ENCODE measurements around the gene CLSTN3.

Gene CLSTN3

DNA sequence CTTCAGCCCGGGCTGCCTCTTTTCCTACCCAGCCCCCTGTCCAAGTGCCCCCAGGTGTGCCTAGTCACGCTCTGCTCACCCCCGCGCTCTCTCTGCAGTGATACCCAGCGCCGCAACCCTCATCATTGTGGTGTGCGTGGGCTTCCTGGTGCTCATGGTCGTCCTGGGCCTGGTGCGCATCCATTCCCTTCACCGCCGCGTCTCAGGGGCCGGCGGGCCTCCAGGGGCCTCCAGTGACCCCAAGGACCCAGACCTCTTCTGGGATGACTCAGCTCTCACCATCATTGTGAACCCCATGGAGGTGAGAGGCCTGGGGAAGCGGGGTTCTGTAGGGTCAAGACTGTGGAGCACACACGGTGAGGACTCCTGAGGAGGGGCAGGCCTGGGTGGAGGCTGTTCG is 27.2 kb downstream of the CLSTN3 start:
- TF ChIP-seq CTCF (IDR thresholded peaks at IDR 0.05; ENCODE audit: extremely low read depth, insufficient read depth, missing control alignments) = no peak
- in situ Hi-C loops (cut with MboI; ENCODE audit: low pct_unique_long_range_greater_than_20kb, low sequenced_read_pairs, unreplicated experiment) = no loop called here

DNA sequence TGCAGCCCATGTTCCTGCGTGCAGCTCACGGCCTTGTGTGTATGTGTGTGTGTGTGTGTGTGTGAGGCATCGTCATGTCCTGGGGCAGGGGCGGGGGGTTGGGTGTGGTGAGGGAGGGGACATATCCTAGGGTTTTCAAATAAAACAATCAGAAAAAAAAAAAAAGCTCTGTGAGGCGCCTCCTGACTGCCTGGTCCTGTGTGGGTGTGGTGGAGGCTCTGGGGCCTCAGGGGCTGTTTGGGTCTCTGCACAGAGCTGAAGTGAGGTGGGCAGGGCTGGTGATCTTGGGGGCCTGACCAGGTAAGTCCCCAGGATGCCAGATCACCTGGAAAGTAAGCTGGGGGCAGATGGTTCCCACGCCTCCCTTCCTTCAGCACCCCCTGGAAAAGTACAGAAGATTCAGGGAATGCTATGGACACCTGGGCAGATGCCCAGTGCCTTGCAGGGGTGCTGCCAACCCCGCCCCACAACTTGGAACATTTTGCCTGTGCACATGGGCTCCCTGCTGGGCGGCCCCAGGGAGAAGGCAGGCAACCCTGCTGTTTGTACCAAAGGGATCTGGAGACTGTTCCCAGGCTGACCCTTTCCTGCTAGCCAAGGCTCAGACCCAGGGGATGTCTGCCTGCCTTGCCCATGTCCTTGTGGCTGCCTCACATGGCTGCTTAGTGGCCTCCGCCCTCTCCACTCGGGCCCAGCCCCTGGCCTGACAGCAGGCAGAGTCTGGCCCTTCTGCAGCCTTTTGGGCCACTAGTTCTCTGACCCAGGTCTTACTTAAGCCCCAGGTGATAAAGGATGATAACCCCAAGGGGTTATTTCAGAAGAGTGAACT is 28.8 kb downstream of the CLSTN3 start:
- in situ Hi-C loops (cut with MboI; ENCODE audit: low pct_unique_long_range_greater_than_20kb, low sequenced_read_pairs, unreplicated experiment) = no loop called here
- DNase-seq (ENCODE audit: low spot score) = peak; percentile 9
- no peak for TF ChIP-seq CTCF (IDR thresholded peaks at IDR 0.05; ENCODE audit: extremely low read depth, insufficient read depth, missing control alignments)

More for the DNA sequence above, 27.2 kb downstream of the CLSTN3 start:
- no peak for DNase-seq (ENCODE audit: low spot score)

DNA sequence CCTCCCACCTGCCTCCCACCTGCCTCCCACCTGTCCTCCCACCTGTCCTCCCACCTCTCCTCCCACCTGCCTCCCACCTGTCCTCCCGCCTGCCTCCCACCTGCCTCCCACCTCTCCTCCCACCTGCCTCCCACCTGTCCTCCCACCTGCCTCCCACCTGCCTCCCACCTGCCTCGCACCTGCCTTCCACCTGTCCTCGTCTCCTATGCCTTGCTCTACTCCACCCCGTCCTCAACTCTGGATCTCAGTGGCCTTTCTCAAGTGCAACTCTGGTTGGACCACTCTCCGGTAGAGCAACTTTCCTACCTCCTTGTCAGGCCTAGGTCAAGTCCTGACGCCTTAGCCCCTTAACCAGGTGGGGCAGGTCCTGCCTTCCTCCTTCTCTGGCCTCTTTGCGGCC is 30.0 kb downstream of the CLSTN3 start:
- peak; percentile 8 for DNase-seq (ENCODE audit: low spot score)
- TF ChIP-seq CTCF (IDR thresholded peaks at IDR 0.05; ENCODE audit: extremely low read depth, insufficient read depth, missing control alignments) = no peak
- in situ Hi-C loops (cut with MboI; ENCODE audit: low pct_unique_long_range_greater_than_20kb, low sequenced_read_pairs, unreplicated experiment) = no loop called here

DNA sequence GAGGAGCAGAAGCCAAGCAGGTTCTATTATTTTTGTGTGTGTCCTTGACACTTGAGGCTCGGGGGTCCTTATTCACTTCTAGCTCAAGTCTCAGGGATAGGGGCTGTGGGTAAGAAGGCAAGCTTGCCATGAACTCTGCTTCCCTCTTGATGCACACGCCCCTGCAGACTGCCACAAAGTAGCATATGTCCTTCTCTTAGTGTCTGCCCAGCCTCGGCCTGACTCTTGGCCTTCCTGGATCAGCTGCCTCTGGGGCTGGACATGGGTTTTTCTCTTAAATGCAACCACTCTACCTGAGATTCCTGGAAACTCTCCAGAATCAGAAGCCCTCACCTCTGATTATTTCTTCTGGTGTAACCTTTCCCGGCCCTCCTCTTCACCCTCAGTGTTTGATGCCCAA is 31.2 kb downstream of the CLSTN3 start:
- in situ Hi-C loops (cut with MboI; ENCODE audit: low pct_unique_long_range_greater_than_20kb, low sequenced_read_pairs, unreplicated experiment) = no loop called here
- no peak for TF ChIP-seq CTCF (IDR thresholded peaks at IDR 0.05; ENCODE audit: extremely low read depth, insufficient read depth, missing control alignments)
- peak; percentile 8 for DNase-seq (ENCODE audit: low spot score)

DNA sequence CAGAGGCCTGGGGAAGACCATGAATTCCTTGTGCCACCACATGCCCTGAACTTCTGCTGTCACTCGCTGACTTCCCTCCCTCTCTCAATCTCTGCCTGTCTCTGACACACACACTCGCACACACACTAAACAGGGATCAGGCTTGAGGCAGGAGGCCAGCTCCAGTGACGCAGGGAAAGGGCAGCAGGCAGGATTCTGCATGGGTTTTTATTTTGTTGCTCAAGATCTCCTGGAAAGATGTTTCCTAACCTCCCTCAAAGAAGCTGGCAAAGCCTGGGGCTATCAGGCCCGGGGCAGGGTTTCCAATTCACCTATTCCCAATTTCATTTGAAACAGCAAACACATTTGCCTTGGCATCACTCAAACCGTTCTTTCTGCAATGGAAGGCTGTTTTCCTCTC is 31.6 kb downstream of the CLSTN3 start:
- in situ Hi-C loops (cut with MboI; ENCODE audit: low pct_unique_long_range_greater_than_20kb, low sequenced_read_pairs, unreplicated experiment) = no loop called here
- no peak for TF ChIP-seq CTCF (IDR thresholded peaks at IDR 0.05; ENCODE audit: extremely low read depth, insufficient read depth, missing control alignments)
- DNase-seq (ENCODE audit: low spot score) = no peak

- peak; percentile 39 for TF ChIP-seq CTCF (IDR thresholded peaks at IDR 0.05; ENCODE audit: extremely low read depth, insufficient read depth, missing control alignments)
- in situ Hi-C loops (cut with MboI; ENCODE audit: low pct_unique_long_range_greater_than_20kb, low sequenced_read_pairs, unreplicated experiment) = no loop called here
- peak; percentile 39 for DNase-seq (ENCODE audit: low spot score)
Measured at GRCh38 chr12:7162691-7163114, 32.5 kb downstream of the CLSTN3 start.

Data from GM13977 (cell line).